H9 (cell line): ENCODE measurements around the gene PROKR2. TPM values are rescaled to one million over a fixed set of nuclear protein-coding genes. Genes with fewer than 3 reads are reported as not detected.

Experiments used
- DNase-seq: peaks from one replicate; pipeline ENCODE4 v3.0.0-alpha.2; 2017
- H2AFZ ChIP-seq: one replicate; pipeline ENCODE4 v1.6.1; 2013; ENCODE audit warnings: mild to moderate bottlenecking, low read length, control low read depth, moderate library complexity
- H2AK5ac ChIP-seq: 2 replicates; pipeline ENCODE4 v1.6.1; 2013; ENCODE audit warnings: low read length, control low read depth, mixed read lengths; ENCODE audit not compliant: insufficient read length
- H2BK120ac ChIP-seq: one replicate; pipeline ENCODE4 v1.6.1; 2013; ENCODE audit warnings: low read depth, mild to moderate bottlenecking, low read length, control low read depth, inconsistent platforms; ENCODE audit not compliant: poor library complexity, severe bottlenecking
- H2BK12ac ChIP-seq: 2 replicates; pipeline ENCODE4 v1.6.1; 2013; ENCODE audit warnings: low read length, control low read depth, mixed read lengths, low read depth; ENCODE audit not compliant: insufficient read length
- H2BK15ac ChIP-seq: 2 replicates; pipeline ENCODE4 v1.6.1; 2013; ENCODE audit warnings: low read depth, low read length, control low read depth
- H2BK20ac ChIP-seq: one replicate; pipeline ENCODE4 v1.6.1; 2013; ENCODE audit warnings: low read depth, mild to moderate bottlenecking, low read length, control low read depth, inconsistent platforms; ENCODE audit not compliant: poor library complexity, severe bottlenecking
- H2BK5ac ChIP-seq: 2 replicates; pipeline ENCODE4 v1.6.1; 2013; ENCODE audit warnings: low read length, control low read depth, mixed read lengths; ENCODE audit not compliant: insufficient read length
- H3K14ac ChIP-seq: 2 replicates; pipeline ENCODE4 v1.6.1; 2013; ENCODE audit warnings: low read length, control low read depth; ENCODE audit not compliant: insufficient read depth
- H3K18ac ChIP-seq: 2 replicates; pipeline ENCODE4 v1.6.1; 2013; ENCODE audit warnings: low read depth, mild to moderate bottlenecking, mixed read lengths, low read length, control low read depth; ENCODE audit not compliant: insufficient read length
- H3K23ac ChIP-seq: 2 replicates; pipeline ENCODE4 v1.6.1; 2013; ENCODE audit warnings: low read length, control low read depth, mixed read lengths, low read depth; ENCODE audit not compliant: insufficient read length
- H3K23me2 ChIP-seq: 2 replicates; pipeline ENCODE4 v1.6.1; 2013; ENCODE audit warnings: low read depth, mild to moderate bottlenecking, mixed read lengths, low read length, control low read depth; ENCODE audit not compliant: insufficient read length, poor library complexity, severe bottlenecking
- H3K27ac ChIP-seq: 2 replicates; pipeline ENCODE4 v1.5.1; 2013; ENCODE audit warnings: low read length, control low read depth, mixed read lengths, low read depth; ENCODE audit not compliant: insufficient read length
- H3K27me3 ChIP-seq: 2 replicates; pipeline ENCODE4 v1.6.1; 2013; ENCODE audit warnings: low read length, control low read depth, inconsistent platforms; ENCODE audit not compliant: insufficient read depth
- H3K4ac ChIP-seq: 2 replicates; pipeline ENCODE4 v1.6.1; 2013; ENCODE audit warnings: low read depth, mild to moderate bottlenecking, control low read depth, inconsistent platforms, low read length, moderate library complexity
- H3K4me1 ChIP-seq: 2 replicates; pipeline ENCODE4 v1.6.1; 2013; ENCODE audit warnings: low read length, control low read depth, inconsistent platforms; ENCODE audit not compliant: insufficient read depth
- H3K4me2 ChIP-seq: 2 replicates; pipeline ENCODE4 v1.6.1; 2013; ENCODE audit warnings: low read length, control low read depth, mixed read lengths; ENCODE audit not compliant: insufficient read length, insufficient read depth
- H3K56ac ChIP-seq: 2 replicates; pipeline ENCODE4 v1.6.1; 2013; ENCODE audit warnings: low read depth, mild to moderate bottlenecking, mixed read lengths, low read length, control low read depth; ENCODE audit not compliant: insufficient read length
- H3K79me1 ChIP-seq: 2 replicates; pipeline ENCODE4 v1.6.1; 2013; ENCODE audit warnings: low read depth, mild to moderate bottlenecking, moderate library complexity, low read length, control low read depth, inconsistent platforms; ENCODE audit not compliant: insufficient read depth, poor library complexity, severe bottlenecking
- H3K79me2 ChIP-seq: 2 replicates; pipeline ENCODE4 v1.6.1; 2013; ENCODE audit warnings: low read length, control low read depth, inconsistent platforms; ENCODE audit not compliant: insufficient read depth
- H3K9ac ChIP-seq: 2 replicates; pipeline ENCODE4 v1.6.1; 2013; ENCODE audit warnings: low read length, control low read depth, mixed read lengths; ENCODE audit not compliant: insufficient read length; ENCODE audit errors: extremely low read depth
- H3K9me3 ChIP-seq: one replicate; pipeline ENCODE4 v1.6.1; 2013; ENCODE audit warnings: low read depth, low read length, inconsistent platforms; ENCODE audit not compliant: control insufficient read depth
- H3T11ph ChIP-seq: one replicate; pipeline ENCODE4 v1.6.1; 2013; ENCODE audit warnings: mild to moderate bottlenecking, low read length, control low read depth, inconsistent platforms
- H4K20me1 ChIP-seq: one replicate; pipeline ENCODE4 v1.6.1; 2013; ENCODE audit not compliant: control insufficient read depth, insufficient read length, insufficient read depth
- H4K5ac ChIP-seq: 2 replicates; pipeline ENCODE4 v1.6.1; 2013; ENCODE audit warnings: low read depth, mild to moderate bottlenecking, mixed read lengths, low read length, control low read depth; ENCODE audit not compliant: insufficient read length
- H4K8ac ChIP-seq: replicated peaks from 2 replicates; pipeline ENCODE4 v1.6.1; 2013; ENCODE audit warnings: low read length, control low read depth, mixed read lengths, low read depth; ENCODE audit not compliant: insufficient read length
- H4K91ac ChIP-seq: 2 replicates; pipeline ENCODE4 v1.6.1; 2013; ENCODE audit warnings: low read depth, mild to moderate bottlenecking, moderate library complexity, mixed read lengths, low read length, control low read depth; ENCODE audit not compliant: insufficient read length
- H3K27ac Mint-ChIP-seq, 3 experiments: 2 replicates in 2 of 3; 3 replicates in 1 of 3; pipeline ENCODE4 v1.8.0; 2020 to 2021; ENCODE audit warnings: mixed read lengths in 3 of 3, mild to moderate bottlenecking in 1 of 3, moderate library complexity in 1 of 3
- H3K27me3 Mint-ChIP-seq: 2 replicates; pipeline ENCODE4 v1.8.0; 2021; ENCODE audit warnings: low read depth, mild to moderate bottlenecking, moderate library complexity, mixed read lengths
- H3K36me3 Mint-ChIP-seq, 3 experiments: 2 replicates in 2 of 3; 3 replicates in 1 of 3; pipeline ENCODE4 v1.8.0; 2020 to 2021; ENCODE audit warnings: low read depth in 3 of 3, mixed read lengths in 3 of 3; ENCODE audit not compliant: insufficient read depth in 1 of 3
- H3K4me1 Mint-ChIP-seq, 2 experiments: 2 replicates each; pipeline ENCODE4 v1.8.0; 2020; ENCODE audit warnings: mixed read lengths in 2 of 2
- H3K4me3 Mint-ChIP-seq, 2 experiments: 2 replicates in 1 of 2; 3 replicates in 1 of 2; pipeline ENCODE4 v1.8.0; 2020 to 2021; ENCODE audit warnings: mild to moderate bottlenecking in 2 of 2, mixed read lengths in 2 of 2, moderate library complexity in 1 of 2
- H3K9me3 Mint-ChIP-seq, 2 experiments: 2 replicates in 1 of 2; 3 replicates in 1 of 2; pipeline ENCODE4 v1.8.0; 2020; ENCODE audit warnings: mild to moderate bottlenecking in 2 of 2, mixed read lengths in 2 of 2, moderate library complexity in 1 of 2
- WGBS: extraction: QIAGEN DNeasy Blood & Tissue Kit; methylation state at CpG from one replicate; pipeline ENCODE4 v1.1.7; 2013; ENCODE audit warnings: missing lambda C conversion rate, low lambda C conversion rate, mixed read lengths; ENCODE audit not compliant: insufficient read length; ENCODE audit errors: extremely low coverage; 5-methylcytosine and 5-hydroxymethylcytosine counted together
- total RNA-seq: library from RNA; stranded (reverse); gene quantifications from 2 replicates; pipeline ENCODE4 v1.2.1, GENCODE V29; 2021
- TF ChIP-seq, protein P1 (sequence below): fragments of 200-600 bp; sonication (generic); conservative IDR thresholded peaks from 3 replicates; pipeline ENCODE4 v1.8.0; 2021; ENCODE audit warnings: antibody characterized with exemption, mild to moderate bottlenecking

PROKR2 gene
- total RNA-seq, 1 experiment from 2014 or later, result 0.46 TPM

DNA sequence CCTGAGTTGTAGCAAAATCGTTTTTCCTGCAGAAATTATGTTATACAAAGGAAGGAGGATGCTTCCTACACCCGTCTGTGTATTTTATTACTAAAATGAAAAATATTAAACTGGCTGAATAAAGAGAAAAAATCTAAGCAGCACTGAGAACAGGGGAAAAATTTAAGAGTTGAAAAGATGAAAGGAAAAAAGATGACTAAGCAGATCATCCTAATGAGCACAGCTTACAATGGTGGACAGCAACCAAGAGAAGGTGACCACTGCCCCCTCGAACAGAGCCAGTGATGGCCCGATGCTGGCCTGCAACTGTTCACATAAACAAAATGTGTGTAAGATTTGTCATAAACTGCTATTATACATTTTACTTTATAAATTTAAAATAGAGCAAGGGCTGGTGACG lies 4.2 kb downstream of the PROKR2 start:
- Mint-ChIP-seq H3K36me3 (peaks cover 30 to 46% (median 32%) of the 10 kb centered on the region in 3 experiments), H3K27me3 (peaks cover 50% of the 10 kb centered on the region), H3K9me3 (peaks cover 33 to 34% of the 10 kb centered on the region in 2 experiments), H3K27ac (no peak overlapping the region), H3K4me3 (no peak overlapping the region), H3K4me1 (peaks cover 8 to 9% of the 10 kb centered on the region in 2 experiments)
- Histone ChIP-seq H3K79me1 (no peaks in the 10 kb centered on the region), H2AFZ (no peak overlapping the region), H3K56ac (no peak overlapping the region), H3K4ac (no peak overlapping the region), H2BK120ac (no peak overlapping the region), H3K27ac (no peak overlapping the region), H4K5ac (no peak overlapping the region), H3K23me2 (peaks cover 14% of the 10 kb centered on the region), H2BK20ac (no peak overlapping the region), H2BK12ac (no peak overlapping the region), H4K8ac (no peak overlapping the region), H2AK5ac (no peak overlapping the region), H3K9ac (no peak overlapping the region), H2BK5ac (no peak overlapping the region), H3T11ph (no peak overlapping the region), H2BK15ac (no peak overlapping the region), H3K9me3 (peaks cover 7% of the 10 kb centered on the region), H3K23ac (no peak overlapping the region), H3K27me3 (peaks cover 12% of the 10 kb centered on the region; the same call in 1 of the 2 replicates), H3K18ac (no peak overlapping the region), H4K20me1 (no peaks in the 10 kb centered on the region), H3K79me2 (no peaks in the 10 kb centered on the region), H3K14ac (no peak overlapping the region), H4K91ac (no peak overlapping the region), H3K4me2 (no peak overlapping the region), H3K4me1 (no peaks in the 10 kb centered on the region)
- no peak for DNase-seq
- no CpG with 5 or more reads among the region's 5 CpGs for WGBS
- TF ChIP-seq, protein P1, sequence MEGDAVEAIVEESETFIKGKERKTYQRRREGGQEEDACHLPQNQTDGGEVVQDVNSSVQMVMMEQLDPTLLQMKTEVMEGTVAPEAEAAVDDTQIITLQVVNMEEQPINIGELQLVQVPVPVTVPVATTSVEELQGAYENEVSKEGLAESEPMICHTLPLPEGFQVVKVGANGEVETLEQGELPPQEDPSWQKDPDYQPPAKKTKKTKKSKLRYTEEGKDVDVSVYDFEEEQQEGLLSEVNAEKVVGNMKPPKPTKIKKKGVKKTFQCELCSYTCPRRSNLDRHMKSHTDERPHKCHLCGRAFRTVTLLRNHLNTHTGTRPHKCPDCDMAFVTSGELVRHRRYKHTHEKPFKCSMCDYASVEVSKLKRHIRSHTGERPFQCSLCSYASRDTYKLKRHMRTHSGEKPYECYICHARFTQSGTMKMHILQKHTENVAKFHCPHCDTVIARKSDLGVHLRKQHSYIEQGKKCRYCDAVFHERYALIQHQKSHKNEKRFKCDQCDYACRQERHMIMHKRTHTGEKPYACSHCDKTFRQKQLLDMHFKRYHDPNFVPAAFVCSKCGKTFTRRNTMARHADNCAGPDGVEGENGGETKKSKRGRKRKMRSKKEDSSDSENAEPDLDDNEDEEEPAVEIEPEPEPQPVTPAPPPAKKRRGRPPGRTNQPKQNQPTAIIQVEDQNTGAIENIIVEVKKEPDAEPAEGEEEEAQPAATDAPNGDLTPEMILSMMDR, result no peak
